Brain microvascular endothelial cell (primary cell): ENCODE data around the gene GLP2R.

Source experiments
- DNase-seq: peaks from one replicate; pipeline ENCODE4 v3.0.0-alpha.2; 2020
- H3K27ac ChIP-seq: fragments of 250-450 bp; sonication (Bioruptor Pico); 2 replicates; pipeline ENCODE4 v1.5.1; 2020; ENCODE audit warnings: mild to moderate bottlenecking, moderate library complexity
- H3K27me3 ChIP-seq: fragments of 250-450 bp; sonication (Bioruptor Pico); replicated peaks from 2 replicates; pipeline ENCODE4 v1.5.1; 2020; ENCODE audit warnings: mild to moderate bottlenecking
- H3K36me3 ChIP-seq: fragments of 250-450 bp; sonication (Bioruptor Pico); replicated peaks from 2 replicates; pipeline ENCODE4 v1.5.1; 2020; ENCODE audit warnings: mild to moderate bottlenecking
- H3K4me3 ChIP-seq: 2 replicates; pipeline ENCODE4 v1.5.1; 2011; ENCODE audit warnings: low read depth, mild to moderate bottlenecking, control low read depth, low read length, moderate library complexity
- in situ Hi-C: cut with HindIII; loops from 2 replicates; pipeline ENCODE4 v1.10.0; 2017; ENCODE audit warnings: low sequenced_read_pairs, low pct_ligation_motif_present
- TF ChIP-seq, protein P1 (sequence below): IDR thresholded peaks from 2 replicates; pipeline ENCODE4 v1.5.1; 2011; ENCODE audit warnings: low read depth, mild to moderate bottlenecking, moderate library complexity, low read length, control low read depth, inconsistent platforms; ENCODE audit errors: missing control alignments

Gene GLP2R

DNA sequence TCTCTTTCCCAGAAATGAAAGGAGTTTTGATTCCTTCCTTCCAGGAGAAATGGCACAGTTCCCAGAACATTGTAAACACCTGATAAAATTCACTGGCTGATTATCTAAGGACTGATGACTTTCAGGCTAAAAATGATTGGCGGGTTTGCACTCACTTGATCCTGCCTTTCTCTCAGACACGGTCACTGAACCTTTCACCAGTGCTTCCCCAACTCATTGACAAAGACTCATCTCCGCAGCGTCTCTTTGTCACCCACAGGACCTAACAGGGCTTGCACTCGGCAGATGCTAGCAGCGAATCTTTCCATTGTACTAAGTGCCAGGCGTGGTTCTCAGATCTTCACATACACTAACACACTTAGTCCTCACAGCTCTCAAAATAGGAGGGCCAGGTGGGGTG, 27.0 kb upstream of the GLP2R start:
- DNase-seq = no peak
- no peak overlapping the region for H3K4me3 ChIP-seq
- TF ChIP-seq, protein P1, sequence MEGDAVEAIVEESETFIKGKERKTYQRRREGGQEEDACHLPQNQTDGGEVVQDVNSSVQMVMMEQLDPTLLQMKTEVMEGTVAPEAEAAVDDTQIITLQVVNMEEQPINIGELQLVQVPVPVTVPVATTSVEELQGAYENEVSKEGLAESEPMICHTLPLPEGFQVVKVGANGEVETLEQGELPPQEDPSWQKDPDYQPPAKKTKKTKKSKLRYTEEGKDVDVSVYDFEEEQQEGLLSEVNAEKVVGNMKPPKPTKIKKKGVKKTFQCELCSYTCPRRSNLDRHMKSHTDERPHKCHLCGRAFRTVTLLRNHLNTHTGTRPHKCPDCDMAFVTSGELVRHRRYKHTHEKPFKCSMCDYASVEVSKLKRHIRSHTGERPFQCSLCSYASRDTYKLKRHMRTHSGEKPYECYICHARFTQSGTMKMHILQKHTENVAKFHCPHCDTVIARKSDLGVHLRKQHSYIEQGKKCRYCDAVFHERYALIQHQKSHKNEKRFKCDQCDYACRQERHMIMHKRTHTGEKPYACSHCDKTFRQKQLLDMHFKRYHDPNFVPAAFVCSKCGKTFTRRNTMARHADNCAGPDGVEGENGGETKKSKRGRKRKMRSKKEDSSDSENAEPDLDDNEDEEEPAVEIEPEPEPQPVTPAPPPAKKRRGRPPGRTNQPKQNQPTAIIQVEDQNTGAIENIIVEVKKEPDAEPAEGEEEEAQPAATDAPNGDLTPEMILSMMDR = no peak
- in situ Hi-C loops = no loop called here
- no peaks in the 10 kb centered on the region for H3K27me3 ChIP-seq
- H3K36me3 ChIP-seq = no peaks in the 10 kb centered on the region
- no peak overlapping the region for H3K27ac ChIP-seq

DNA sequence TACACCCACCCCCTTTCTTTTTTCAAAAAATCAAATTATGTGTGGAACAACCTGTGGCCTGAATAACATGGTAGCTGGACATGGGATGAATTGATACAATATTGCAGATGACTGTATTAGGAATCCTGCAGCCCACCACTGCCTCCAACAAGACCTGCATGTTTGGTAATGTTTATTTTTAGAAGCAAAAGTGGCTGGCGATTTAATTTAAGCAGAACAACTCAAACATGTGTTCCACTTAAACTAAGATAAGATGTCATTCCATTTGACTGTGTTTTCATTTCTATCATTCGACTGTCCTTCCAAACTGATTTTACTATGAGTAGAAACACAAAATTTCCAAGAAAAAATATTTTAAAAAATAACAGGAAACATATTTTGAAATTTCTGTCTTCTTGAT, 24.2 kb upstream of the GLP2R start:
- H3K27ac ChIP-seq = no peak overlapping the region
- no peak for DNase-seq

DNA sequence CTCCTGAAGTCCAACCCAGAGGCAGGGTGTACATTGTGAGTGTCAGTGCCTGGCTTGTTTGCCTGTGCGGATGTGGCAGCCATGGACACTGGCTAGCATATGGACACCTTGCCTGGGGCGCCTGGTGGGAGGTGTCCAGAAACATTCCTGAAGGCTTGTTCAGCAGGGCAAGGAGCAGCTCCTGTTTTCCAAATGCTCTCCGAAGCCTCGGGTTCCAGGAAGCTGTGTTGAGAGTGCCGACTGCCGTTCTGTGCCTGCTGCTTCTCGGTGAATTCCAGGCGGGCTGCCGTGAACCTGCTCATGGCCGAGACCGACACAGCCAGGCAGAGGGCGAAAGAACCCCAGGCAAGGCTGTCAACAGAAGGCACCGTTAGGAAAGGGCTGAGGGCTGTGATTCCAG, 23.4 kb upstream of the GLP2R start:
- in situ Hi-C loops = no loop called here
- Histone ChIP-seq H3K27ac (no peak overlapping the region), H3K36me3 (no peaks in the 10 kb centered on the region), H3K4me3 (no peak overlapping the region), H3K27me3 (no peaks in the 10 kb centered on the region)
- peak; percentile 1 for DNase-seq
- TF ChIP-seq, protein P1 = no peak

More for the DNA sequence above, 24.2 kb upstream of the GLP2R start:
- H3K4me3 ChIP-seq = no peak overlapping the region
- TF ChIP-seq, protein P1 = no peak
- in situ Hi-C loops = no loop called here
- H3K27me3 ChIP-seq = no peaks in the 10 kb centered on the region
- no peaks in the 10 kb centered on the region for H3K36me3 ChIP-seq

DNA sequence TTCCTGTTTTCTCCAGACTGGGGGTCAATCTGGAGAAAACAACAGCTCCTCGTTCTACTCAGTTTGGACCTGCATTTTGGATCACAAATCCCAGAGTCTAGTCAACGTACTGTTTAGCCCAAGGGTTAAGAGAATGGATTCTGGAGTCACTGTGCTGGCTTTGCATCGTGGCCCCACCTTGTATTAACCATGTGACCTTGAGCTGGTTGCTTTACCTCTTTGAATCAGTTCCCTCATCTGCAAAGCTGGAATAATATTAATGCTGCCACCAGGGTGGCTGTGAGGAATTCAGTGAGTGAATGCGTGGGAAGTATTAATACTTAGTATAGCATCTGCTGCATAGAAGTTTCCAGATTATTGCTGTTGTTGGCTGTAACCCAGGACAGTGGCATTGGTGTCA, 23.0 kb upstream of the GLP2R start:
- TF ChIP-seq, protein P1 = no peak
- no peak overlapping the region for H3K4me3 ChIP-seq
- H3K36me3 ChIP-seq = no peaks in the 10 kb centered on the region
- no peak overlapping the region for H3K27ac ChIP-seq
- in situ Hi-C loops = no loop called here
- H3K27me3 ChIP-seq = no peaks in the 10 kb centered on the region
- no peak for DNase-seq

DNA sequence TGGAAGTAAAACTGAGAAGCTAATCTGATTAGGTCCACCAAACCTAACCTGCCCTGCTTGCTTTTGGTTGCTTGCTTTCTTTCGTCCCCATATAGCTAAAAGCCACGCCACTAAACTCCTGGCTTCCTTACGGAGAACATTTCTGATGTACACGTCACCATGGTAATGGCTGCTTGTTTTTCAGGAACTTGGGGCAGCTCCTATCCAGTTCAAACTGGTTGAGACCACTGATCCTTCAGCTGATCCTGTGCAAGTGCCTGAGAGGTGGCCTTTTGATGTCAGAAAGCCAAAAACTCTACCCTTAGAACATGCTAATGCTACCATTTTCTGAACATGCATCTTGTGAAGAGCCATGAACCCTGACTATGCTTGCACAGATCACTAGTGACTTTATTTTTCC, 20.0 kb upstream of the GLP2R start:
- Histone ChIP-seq H3K27ac (no peak overlapping the region), H3K27me3 (no peaks in the 10 kb centered on the region), H3K4me3 (no peak overlapping the region), H3K36me3 (no peaks in the 10 kb centered on the region)
- TF ChIP-seq, protein P1 = no peak
- no peak for DNase-seq
- in situ Hi-C loops = no loop called here

DNA sequence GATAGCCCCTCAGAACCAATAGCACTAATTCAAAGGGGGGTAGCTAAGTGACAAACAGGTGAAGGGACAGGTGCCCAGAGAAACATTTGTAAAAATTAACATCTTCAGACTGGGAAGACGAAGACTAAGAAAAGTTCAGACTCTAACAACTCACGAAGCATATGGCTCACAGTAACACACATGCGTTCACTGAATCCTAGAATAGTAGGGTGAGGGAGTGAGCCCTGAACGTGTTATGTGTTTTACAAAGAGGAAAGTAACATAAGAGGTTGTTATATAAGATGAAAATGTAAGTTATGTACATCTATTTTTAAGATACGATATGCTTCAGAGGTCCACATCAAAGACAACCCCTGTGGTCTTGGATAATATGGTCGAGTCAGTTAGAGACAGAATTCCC, 19.0 kb upstream of the GLP2R start:
- TF ChIP-seq, protein P1 = no peak
- in situ Hi-C loops = no loop called here
- Histone ChIP-seq H3K27ac (no peak overlapping the region), H3K4me3 (no peak overlapping the region), H3K36me3 (no peaks in the 10 kb centered on the region), H3K27me3 (no peaks in the 10 kb centered on the region)
- no peak for DNase-seq
